HG03060 (cell line): ENCODE results near the gene TECPR2.
"Not testable (repeated sequence)": the region's sequence is repeated elsewhere in the genome, so short reads cannot be mapped to it uniquely, and the experiment has no call there.

ENCODE experiments used
- ATAC-seq: cut with Tn5 transposase; IDR thresholded peaks from one replicate; pipeline ENCODE4 v1.9.1; 2021; ENCODE audit warnings: low read depth, moderate number of reproducible peaks; ENCODE audit not compliant: unreplicated experiment

TECPR2 gene

GRCh38 chr14:102544747-102545460, 182.2 kb downstream of the TECPR2 start:
- no peak for ATAC-seq

- no peak for ATAC-seq
These were observed 182.9 kb downstream of the TECPR2 start for GRCh38 chr14:102545461-102546265.

- ATAC-seq, result no peak
These were observed 186.0 kb downstream of the TECPR2 start for GRCh38 chr14:102548616-102549240.

DNA sequence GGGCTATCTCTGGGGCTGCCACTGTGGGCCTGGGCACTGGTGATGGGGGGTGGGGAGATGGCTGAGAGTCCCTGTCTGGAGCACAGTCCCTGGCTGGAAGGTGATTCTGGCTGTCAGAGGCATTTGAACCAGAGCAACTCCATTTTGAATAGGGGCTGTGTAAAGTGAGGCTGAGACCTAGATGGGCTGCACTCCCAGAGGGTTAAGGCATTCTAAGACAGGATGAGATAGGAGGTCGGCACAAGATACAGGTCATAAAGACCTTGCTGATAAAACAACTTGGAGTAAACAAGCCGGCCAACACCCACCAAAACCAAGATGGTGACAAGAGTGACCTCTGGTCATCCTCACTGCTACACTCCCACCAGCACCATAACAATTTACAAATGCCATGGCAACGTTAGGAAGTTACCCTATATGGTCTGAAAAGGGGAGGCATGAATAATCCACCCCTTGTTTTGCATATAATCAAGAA, 188.2 kb downstream of the TECPR2 start:
- not testable (repeated sequence) for ATAC-seq
